HL-60 (cell line): ENCODE measurements around the gene CMYA5.

ENCODE experiments used
- CTCF ChIP-seq: IDR thresholded peaks from one replicate; pipeline ENCODE4 v1.5.1; 2011; ENCODE audit warnings: low read length, control low read depth, inconsistent platforms; ENCODE audit not compliant: insufficient read depth
- POLR2AphosphoS5 ChIP-seq: IDR thresholded peaks from 2 replicates; pipeline ENCODE4 v1.6.1; 2012; ENCODE audit warnings: low read depth
- TF ChIP-seq, protein P1 (sequence below): IDR thresholded peaks from 2 replicates; pipeline ENCODE4 v1.6.1; 2012; ENCODE audit warnings: low read depth; ENCODE audit not compliant: insufficient replicate concordance

GRCh38 chr5:79720096-79720495 lies 30.5 kb downstream of the CMYA5 start:
- TF ChIP-seq CTCF (no peak), POLR2AphosphoS5 (no peak)
- TF ChIP-seq, protein P1, sequence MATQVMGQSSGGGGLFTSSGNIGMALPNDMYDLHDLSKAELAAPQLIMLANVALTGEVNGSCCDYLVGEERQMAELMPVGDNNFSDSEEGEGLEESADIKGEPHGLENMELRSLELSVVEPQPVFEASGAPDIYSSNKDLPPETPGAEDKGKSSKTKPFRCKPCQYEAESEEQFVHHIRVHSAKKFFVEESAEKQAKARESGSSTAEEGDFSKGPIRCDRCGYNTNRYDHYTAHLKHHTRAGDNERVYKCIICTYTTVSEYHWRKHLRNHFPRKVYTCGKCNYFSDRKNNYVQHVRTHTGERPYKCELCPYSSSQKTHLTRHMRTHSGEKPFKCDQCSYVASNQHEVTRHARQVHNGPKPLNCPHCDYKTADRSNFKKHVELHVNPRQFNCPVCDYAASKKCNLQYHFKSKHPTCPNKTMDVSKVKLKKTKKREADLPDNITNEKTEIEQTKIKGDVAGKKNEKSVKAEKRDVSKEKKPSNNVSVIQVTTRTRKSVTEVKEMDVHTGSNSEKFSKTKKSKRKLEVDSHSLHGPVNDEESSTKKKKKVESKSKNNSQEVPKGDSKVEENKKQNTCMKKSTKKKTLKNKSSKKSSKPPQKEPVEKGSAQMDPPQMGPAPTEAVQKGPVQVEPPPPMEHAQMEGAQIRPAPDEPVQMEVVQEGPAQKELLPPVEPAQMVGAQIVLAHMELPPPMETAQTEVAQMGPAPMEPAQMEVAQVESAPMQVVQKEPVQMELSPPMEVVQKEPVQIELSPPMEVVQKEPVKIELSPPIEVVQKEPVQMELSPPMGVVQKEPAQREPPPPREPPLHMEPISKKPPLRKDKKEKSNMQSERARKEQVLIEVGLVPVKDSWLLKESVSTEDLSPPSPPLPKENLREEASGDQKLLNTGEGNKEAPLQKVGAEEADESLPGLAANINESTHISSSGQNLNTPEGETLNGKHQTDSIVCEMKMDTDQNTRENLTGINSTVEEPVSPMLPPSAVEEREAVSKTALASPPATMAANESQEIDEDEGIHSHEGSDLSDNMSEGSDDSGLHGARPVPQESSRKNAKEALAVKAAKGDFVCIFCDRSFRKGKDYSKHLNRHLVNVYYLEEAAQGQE = no peak
